Stomach (tissue), 19 donors: ENCODE data around the gene DISP3. TPM values are rescaled to one million over a fixed set of nuclear protein-coding genes. Genes with fewer than 3 reads are reported as not detected.

Source experiments
- DNase-seq, 2 donors: peaks; one replicate each; pipeline versions ENCODE4 v3.0.0 to v3.0.0-alpha.2; 2013 to 2019
- H3K27ac ChIP-seq, 5 donors: fragments of 200-600 bp in 4 of 5; sonication (generic) in 4 of 5; one replicate each; pipeline ENCODE4 v1.5.1; 2013 to 2019; ENCODE audit warnings: mild to moderate bottlenecking in 1 of 5, moderate library complexity in 1 of 5
- H3K27me3 ChIP-seq, 3 donors: fragments of 200-600 bp; sonication (generic); one replicate each; pipeline ENCODE4 v1.5.1; 2017 to 2019; ENCODE audit warnings: mixed run types in 1 of 3
- H3K36me3 ChIP-seq, 4 donors: fragments of 200-600 bp; sonication (generic); 1 replicate in 3 of 4; 2 replicates in 1 of 4; pipeline ENCODE4 v1.5.1; 2016 to 2019
- H3K4me1 ChIP-seq, 4 donors: fragments of 200-600 bp; sonication (generic); one replicate each; pipeline ENCODE4 v1.5.1; 2016 to 2019
- H3K4me3 ChIP-seq, 4 donors: fragments of 200-600 bp; sonication (generic) in 3 of 4; one replicate each; pipeline ENCODE4 v1.5.1; 2016 to 2019; ENCODE audit warnings: mild to moderate bottlenecking in 1 of 4
- H3K9me3 ChIP-seq, 4 donors: fragments of 200-600 bp; sonication (generic); one replicate each; pipeline ENCODE4 v1.5.1; 2016 to 2019
- CTCF ChIP-seq, 7 experiments: fragments of 450-650 bp in 4 of 7; fragments of 200-600 bp in 3 of 7; sonication (generic) in 3 of 7; IDR thresholded peaks; one replicate each; pipeline ENCODE4 v1.5.1; 2016 to 2019; ENCODE audit warnings: antibody characterized with exemption in 7 of 7, control low read depth in 2 of 7, mild to moderate bottlenecking in 1 of 7
- EP300 ChIP-seq: sonication (generic); formaldehyde crosslinking; IDR thresholded peaks from one replicate; pipeline ENCODE4 v1.6.1; 2017; ENCODE audit warnings: antibody characterized with exemption
- POLR2A ChIP-seq, 4 donors: fragments of 450-650 bp; IDR thresholded peaks; one replicate each; pipeline ENCODE4 v1.6.1; 2016; ENCODE audit warnings: antibody characterized with exemption in 4 of 4, control low read depth in 2 of 4, mild to moderate bottlenecking in 1 of 4, moderate library complexity in 1 of 4
- POLR2AphosphoS5 ChIP-seq, 3 donors: sonication (generic); formaldehyde crosslinking; IDR thresholded peaks; one replicate each; pipeline ENCODE4 v1.6.1; 2016; ENCODE audit warnings: antibody characterized with exemption in 3 of 3
- WGBS, 5 donors: extraction: QIAGEN DNeasy Blood & Tissue Kit in 3 of 5; methylation state at CpG; one replicate each; pipeline versions ENCODE4 v1.1.5 to v1.1.7; 2013 to 2018; 5-methylcytosine and 5-hydroxymethylcytosine counted together
- intact Hi-C: fragments of 100-400 bp; cut with DNase I; formaldehyde crosslinking; loops from one replicate; pipeline ENCODE4 v1.15.1; 2023; ENCODE audit warnings: low total_unique reads
- long read RNA-seq, 10 donors: transcript quantifications; one replicate each; lab custom pipeline, GENCODE V29; 2026
- polyA plus RNA-seq, 3 donors: library from polyadenylated mRNA; stranded (reverse); fragments of 200-250 nt; gene quantifications; one replicate each; pipeline ENCODE4 v1.2.3, GENCODE V29; 2013
- total RNA-seq, 5 donors: library from RNA; depleted of rRNA; stranded (reverse); fragments of >200 nt; gene quantifications; one replicate each; pipeline versions ENCODE4 v1.1.0 to v1.2.3, GENCODE V29; 2014 to 2016
- donor health status: healthy with polysubstance abuse.
- donor health status: Bipolar disorder and iron deficiency.
- donor health status: healthy.

DISP3 gene, protein sequence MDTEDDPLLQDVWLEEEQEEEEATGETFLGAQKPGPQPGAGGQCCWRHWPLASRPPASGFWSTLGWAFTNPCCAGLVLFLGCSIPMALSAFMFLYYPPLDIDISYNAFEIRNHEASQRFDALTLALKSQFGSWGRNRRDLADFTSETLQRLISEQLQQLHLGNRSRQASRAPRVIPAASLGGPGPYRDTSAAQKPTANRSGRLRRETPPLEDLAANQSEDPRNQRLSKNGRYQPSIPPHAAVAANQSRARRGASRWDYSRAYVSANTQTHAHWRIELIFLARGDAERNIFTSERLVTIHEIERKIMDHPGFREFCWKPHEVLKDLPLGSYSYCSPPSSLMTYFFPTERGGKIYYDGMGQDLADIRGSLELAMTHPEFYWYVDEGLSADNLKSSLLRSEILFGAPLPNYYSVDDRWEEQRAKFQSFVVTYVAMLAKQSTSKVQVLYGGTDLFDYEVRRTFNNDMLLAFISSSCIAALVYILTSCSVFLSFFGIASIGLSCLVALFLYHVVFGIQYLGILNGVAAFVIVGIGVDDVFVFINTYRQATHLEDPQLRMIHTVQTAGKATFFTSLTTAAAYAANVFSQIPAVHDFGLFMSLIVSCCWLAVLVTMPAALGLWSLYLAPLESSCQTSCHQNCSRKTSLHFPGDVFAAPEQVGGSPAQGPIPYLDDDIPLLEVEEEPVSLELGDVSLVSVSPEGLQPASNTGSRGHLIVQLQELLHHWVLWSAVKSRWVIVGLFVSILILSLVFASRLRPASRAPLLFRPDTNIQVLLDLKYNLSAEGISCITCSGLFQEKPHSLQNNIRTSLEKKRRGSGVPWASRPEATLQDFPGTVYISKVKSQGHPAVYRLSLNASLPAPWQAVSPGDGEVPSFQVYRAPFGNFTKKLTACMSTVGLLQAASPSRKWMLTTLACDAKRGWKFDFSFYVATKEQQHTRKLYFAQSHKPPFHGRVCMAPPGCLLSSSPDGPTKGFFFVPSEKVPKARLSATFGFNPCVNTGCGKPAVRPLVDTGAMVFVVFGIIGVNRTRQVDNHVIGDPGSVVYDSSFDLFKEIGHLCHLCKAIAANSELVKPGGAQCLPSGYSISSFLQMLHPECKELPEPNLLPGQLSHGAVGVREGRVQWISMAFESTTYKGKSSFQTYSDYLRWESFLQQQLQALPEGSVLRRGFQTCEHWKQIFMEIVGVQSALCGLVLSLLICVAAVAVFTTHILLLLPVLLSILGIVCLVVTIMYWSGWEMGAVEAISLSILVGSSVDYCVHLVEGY (N-terminal part only)
- total RNA-seq (under 1 TPM in 1 of 5 donors, not detected in 4; 0.45 TPM), polyA plus RNA-seq (under 1 TPM in 1 of 3 donors, not detected in 2; 0.08 TPM)
- long read RNA-seq, donor 1: 0 reads
- long read RNA-seq, donor 2: 0 reads
- long read RNA-seq, donor 3: 0 reads
- long read RNA-seq, donor 4: 0 reads
- long read RNA-seq, donor 5: 0 reads
- long read RNA-seq, donor 6: 0 reads
- long read RNA-seq, donor 7: 0 reads
- long read RNA-seq, donor 8: 0 reads
- long read RNA-seq, donor 9: 0 reads
- long read RNA-seq, donor 10: 0 reads

- Histone ChIP-seq H3K9me3 (no peaks in the 10 kb centered on the region), H3K27me3 (peaks cover 11 to 97% (median 56%) of the 10 kb centered on the region in 3 donors), H3K27ac (no peak within 1 kb of the TSS), H3K36me3 (no peaks in the 10 kb centered on the region), H3K4me3 (peak within 1 kb of the TSS; percentile 49 to 65 (median 54)), H3K4me1 (peaks cover 13 to 23% (median 19%) of the 10 kb centered on the region in 4 donors)
- DNase-seq: peak; percentile 50 to 89
- TF ChIP-seq EP300: no peak
- peak in 1 of 3 donors; percentile 15 for TF ChIP-seq POLR2AphosphoS5 (IDR thresholded peaks at IDR 0.05)
- no peak for TF ChIP-seq POLR2A (IDR thresholded peaks at IDR 0.05)
- TF ChIP-seq CTCF (IDR thresholded peaks at IDR 0.05): peak in 4 of 7 experiments; percentile 4 to 48 (median 31)
- WGBS, 5 donors: 0 to 2% (median 1%) methylated on average over 15 to 96 of the region's 96 CpGs
- intact Hi-C loops: no loop called here
Observed at GRCh38 chr1:11478571-11479374, at the start of gene DISP3. TSS of gene DISP3 (plus strand) at chr1:11479155. CDS start at chr1:11500993, 21,838 bp downstream.

DNA sequence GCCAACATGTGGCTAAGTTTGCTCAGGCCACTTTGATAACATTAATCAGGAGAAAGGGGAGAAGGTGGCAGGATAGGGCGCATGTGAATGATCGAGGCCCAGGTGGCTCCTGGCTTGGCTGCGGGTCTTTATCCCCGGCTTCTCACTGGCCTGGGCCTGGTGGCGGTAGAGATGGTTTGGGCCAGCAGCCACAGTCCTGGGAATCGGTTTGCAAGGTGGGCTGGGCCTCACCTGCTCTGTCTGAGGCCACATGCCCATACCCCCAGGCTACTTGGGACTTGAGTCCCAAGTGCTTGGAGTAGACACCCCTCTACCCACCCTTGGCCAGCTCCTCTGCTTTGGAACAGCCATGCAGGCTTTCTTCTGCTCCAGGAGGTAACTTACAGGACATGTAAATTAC lies 49.7 kb upstream of the DISP3 start:
- intact Hi-C loops: no loop called here
- no peak for DNase-seq
- WGBS, 5 donors: 47 to 78% (median 54%) methylated on average over 4 to 6 of the region's 6 CpGs
- H3K9me3 ChIP-seq: no peaks in the 10 kb centered on the region
- H3K4me3 ChIP-seq: no peak overlapping the region
- no peak overlapping the region for H3K27ac ChIP-seq
- TF ChIP-seq POLR2A (IDR thresholded peaks at IDR 0.05) (no peak), POLR2AphosphoS5 (IDR thresholded peaks at IDR 0.05) (no peak)
- H3K36me3 ChIP-seq: no peaks in the 10 kb centered on the region
- peaks cover 0 to 22% (median 4%) of the 10 kb centered on the region in 3 donors for H3K27me3 ChIP-seq
- H3K4me1 ChIP-seq: no peaks in the 10 kb centered on the region

GRCh38 chr1:11429935-11430334 lies 49.0 kb upstream of the DISP3 start:
- no peak overlapping the region for H3K27ac ChIP-seq
- H3K27me3 ChIP-seq: peaks cover 0 to 29% (median 4%) of the 10 kb centered on the region in 3 donors
- no peak for DNase-seq
- TF ChIP-seq CTCF (IDR thresholded peaks at IDR 0.05): no peak
- no peak for TF ChIP-seq EP300
- no peak for TF ChIP-seq POLR2AphosphoS5 (IDR thresholded peaks at IDR 0.05)
- no peak for TF ChIP-seq POLR2A (IDR thresholded peaks at IDR 0.05)
- no peak overlapping the region for H3K4me3 ChIP-seq
- intact Hi-C loops: no loop called here
- no peaks in the 10 kb centered on the region for H3K36me3 ChIP-seq
- no peaks in the 10 kb centered on the region for H3K4me1 ChIP-seq
- H3K9me3 ChIP-seq: no peaks in the 10 kb centered on the region
- WGBS, 5 donors: 81 to 86% (median 83%) methylated on average over 10 of the region's 10 CpGs

GRCh38 chr1:11431941-11432507 lies 46.9 kb upstream of the DISP3 start:
- no peak for DNase-seq
- Histone ChIP-seq H3K27me3 (peaks cover 0 to 42% (median 4%) of the 10 kb centered on the region in 3 donors), H3K27ac (no peak overlapping the region), H3K36me3 (no peaks in the 10 kb centered on the region), H3K4me3 (no peak overlapping the region), H3K9me3 (no peaks in the 10 kb centered on the region), H3K4me1 (no peaks in the 10 kb centered on the region)
- WGBS, 5 donors: 52 to 66% (median 63%) methylated on average over 15 to 16 of the region's 16 CpGs
- TF ChIP-seq EP300 (no peak), CTCF (IDR thresholded peaks at IDR 0.05) (no peak), POLR2AphosphoS5 (IDR thresholded peaks at IDR 0.05) (no peak), POLR2A (IDR thresholded peaks at IDR 0.05) (no peak)
- intact Hi-C loops: no loop called here
